Prostate gland (tissue), 2 donors: Measurements from ENCODE around the gene TROAP. TPM values are rescaled to one million over a fixed set of nuclear protein-coding genes. Genes with fewer than 3 reads are reported as not detected.

ENCODE experiments used
- DNase-seq: peaks from one replicate; pipeline ENCODE4 v3.0.0-alpha.2; 2019; ENCODE audit warnings: low spot score
- H3K27ac ChIP-seq, 2 donors: fragments of 200-600 bp; sonication (generic); 2 replicates each; pipeline ENCODE4 v1.5.1; 2017 to 2019
- H3K27me3 ChIP-seq: fragments of 200-600 bp; sonication (generic); replicated peaks from 2 replicates; pipeline ENCODE4 v1.5.1; 2019; ENCODE audit not compliant: insufficient read depth
- H3K36me3 ChIP-seq, 2 donors: fragments of 200-600 bp; sonication (generic); 1 replicate in 1 of 2; 2 replicates in 1 of 2; pipeline versions ENCODE4 v1.5.1 to v1.8.1; 2017 to 2019
- H3K4me1 ChIP-seq: fragments of 200-600 bp; sonication (generic); replicated peaks from 2 replicates; pipeline ENCODE4 v1.5.1; 2019
- H3K4me3 ChIP-seq, 2 donors: fragments of 200-600 bp; sonication (generic); 2 replicates each; pipeline ENCODE4 v1.5.1; 2017 to 2019
- H3K9me3 ChIP-seq: fragments of 200-600 bp; sonication (generic); 2 replicates; pipeline ENCODE4 v1.5.1; 2017
- CTCF ChIP-seq, 4 experiments: fragments of 200-600 bp in 2 of 4; fragments of 450-650 bp in 2 of 4; sonication (generic) in 2 of 4; IDR thresholded peaks; 1 replicate in 3 of 4; 2 replicates in 1 of 4; pipeline ENCODE4 v1.5.1; 2016 to 2019; ENCODE audit warnings: antibody characterized with exemption in 4 of 4, mild to moderate bottlenecking in 2 of 4, moderate library complexity in 2 of 4
- POLR2A ChIP-seq: fragments of 450-650 bp; IDR thresholded peaks from one replicate; pipeline ENCODE4 v1.6.1; 2016; ENCODE audit warnings: antibody characterized with exemption, mild to moderate bottlenecking
- POLR2AphosphoS5 ChIP-seq: sonication (generic); formaldehyde crosslinking; IDR thresholded peaks from one replicate; pipeline ENCODE4 v1.6.1; 2017; ENCODE audit warnings: antibody characterized with exemption
- WGBS: methylation state at CpG from one replicate; pipeline ENCODE4 v1.1.5; 2018; 5-methylcytosine and 5-hydroxymethylcytosine counted together
- intact Hi-C: fragments of 100-400 bp; cut with DNase I; formaldehyde crosslinking; loops from one replicate; pipeline ENCODE4 v1.14.2; 2022
- total RNA-seq, 2 donors: library from RNA; depleted of rRNA; stranded (reverse); fragments of >200 nt; gene quantifications; one replicate each; pipeline ENCODE4 v1.1.0, GENCODE V29; 2016

Gene TROAP
- total RNA-seq, 2 donors from 2014 or later: 0.46 to 5.2 TPM

GRCh38 chr12:49293056-49293956 lies 29.7 kb upstream of the TROAP start:
- WGBS: 20% methylated on average over 16 of the region's 18 CpGs
- no peak overlapping the region for H3K4me3 ChIP-seq
- no peaks in the 10 kb centered on the region for H3K4me1 ChIP-seq

GRCh38 chr12:49294086-49294803 lies 28.8 kb upstream of the TROAP start:
- H3K27me3 ChIP-seq: peaks cover 21% of the 10 kb centered on the region
- intact Hi-C loops: no loop called here

More at GRCh38 chr12:49293056-49293956, 29.7 kb upstream of the TROAP start:
- peaks cover 21% of the 10 kb centered on the region for H3K27me3 ChIP-seq
- no peaks in the 10 kb centered on the region for H3K36me3 ChIP-seq
- intact Hi-C loops: no loop called here
- no peak for DNase-seq
- H3K9me3 ChIP-seq: no peaks in the 10 kb centered on the region
- no peak overlapping the region for H3K27ac ChIP-seq
- TF ChIP-seq POLR2AphosphoS5 (no peak), CTCF (IDR thresholded peaks at IDR 0.05) (no peak), POLR2A (no peak)

GRCh38 chr12:49294804-49295081 lies 28.3 kb upstream of the TROAP start:
- intact Hi-C loops: loop anchor here (5.0 kb wide), 1 partner anchor 38 kb away; no protein-coding TSS in a partner anchor
- Histone ChIP-seq H3K36me3 (no peaks in the 10 kb centered on the region), H3K27me3 (peaks cover 21% of the 10 kb centered on the region), H3K4me1 (no peaks in the 10 kb centered on the region), H3K27ac (no peak overlapping the region), H3K9me3 (no peaks in the 10 kb centered on the region), H3K4me3 (no peak overlapping the region)
- TF ChIP-seq CTCF (IDR thresholded peaks at IDR 0.05): no peak
- WGBS: 77% methylated on average over 5 of the region's 5 CpGs
- DNase-seq: no peak

More at GRCh38 chr12:49294086-49294803, 28.8 kb upstream of the TROAP start:
- no peaks in the 10 kb centered on the region for H3K9me3 ChIP-seq
- no peaks in the 10 kb centered on the region for H3K4me1 ChIP-seq
- H3K4me3 ChIP-seq: no peak overlapping the region
- H3K27ac ChIP-seq: no peak overlapping the region
- no peak for DNase-seq
- 79% methylated on average over 8 of the region's 8 CpGs for WGBS
- no peaks in the 10 kb centered on the region for H3K36me3 ChIP-seq
- TF ChIP-seq POLR2A (no peak), CTCF (IDR thresholded peaks at IDR 0.05) (no peak), POLR2AphosphoS5 (no peak)

- Histone ChIP-seq H3K4me1 (no peaks in the 10 kb centered on the region), H3K27me3 (peaks cover 21% of the 10 kb centered on the region), H3K36me3 (no peaks in the 10 kb centered on the region), H3K27ac (no peak within 1 kb of the TSS), H3K4me3 (no peak within 1 kb of the TSS), H3K9me3 (no peaks in the 10 kb centered on the region)
- intact Hi-C loops: loop anchor here (5.0 kb wide), 1 partner anchor 37 kb away; no protein-coding TSS in a partner anchor
- no peak for TF ChIP-seq POLR2A
- no peak for TF ChIP-seq POLR2AphosphoS5
- TF ChIP-seq CTCF (IDR thresholded peaks at IDR 0.05): no peak
- WGBS: 20% methylated on average over 74 of the region's 82 CpGs
- no peak for DNase-seq
Observed at GRCh38 chr12:49295082-49295936, 27.7 kb upstream of the TROAP start, which contains the start of gene PRPH. Gene PRPH, plus strand, starts transcription at chr12:49295147. Its CDS starts 54 bp downstream, at chr12:49295201.
